GOT3 (cell line): ENCODE data around the gene ATP1A4.

Source experiments
- DNase-seq: peaks from one replicate; lab custom pipeline; 2025; ENCODE audit warnings: mixed read lengths; lab: John Stamatoyannopoulos, UW

ATP1A4 gene

DNA sequence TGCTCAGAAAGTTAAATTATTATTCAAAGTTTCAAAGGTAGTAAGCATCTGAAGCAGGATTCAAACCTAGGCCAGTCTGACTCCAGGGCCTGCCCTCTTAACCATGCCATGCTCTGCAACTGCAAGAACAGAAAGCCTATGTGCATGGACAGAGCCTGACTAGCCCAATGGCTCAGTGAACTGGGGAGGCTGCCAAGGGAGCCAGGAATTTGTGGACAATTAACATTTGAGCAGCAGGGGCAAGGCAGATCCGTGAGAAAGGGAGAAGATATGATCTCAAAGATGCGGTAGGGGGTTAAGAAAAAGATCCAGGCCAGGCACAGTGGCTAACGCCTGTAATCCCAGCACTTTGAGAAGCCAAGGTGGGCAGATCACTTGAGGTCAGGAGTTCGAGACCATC is 6.5 kb upstream of the ATP1A4 start:
- no peak for DNase-seq

DNA sequence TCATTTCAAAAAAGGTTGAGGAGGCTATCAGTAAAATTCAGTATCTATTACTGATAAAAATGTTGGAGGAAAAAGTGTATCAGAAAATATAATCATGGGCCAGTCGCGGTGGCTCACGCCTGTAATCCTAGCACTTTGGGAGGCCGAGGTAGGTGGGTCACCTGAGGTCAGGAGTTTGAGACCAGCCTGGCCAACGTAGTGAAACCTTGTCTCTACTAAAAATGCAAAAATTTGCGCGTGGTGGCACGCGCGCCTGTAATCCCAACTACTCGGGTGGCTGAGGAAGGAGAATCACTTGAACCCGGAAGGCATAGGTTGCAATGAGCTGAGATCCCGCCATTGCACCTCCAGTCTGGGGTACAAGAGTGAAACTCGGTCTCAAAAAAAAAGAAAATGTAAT is 5.3 kb upstream of the ATP1A4 start:
- DNase-seq = no peak

DNA sequence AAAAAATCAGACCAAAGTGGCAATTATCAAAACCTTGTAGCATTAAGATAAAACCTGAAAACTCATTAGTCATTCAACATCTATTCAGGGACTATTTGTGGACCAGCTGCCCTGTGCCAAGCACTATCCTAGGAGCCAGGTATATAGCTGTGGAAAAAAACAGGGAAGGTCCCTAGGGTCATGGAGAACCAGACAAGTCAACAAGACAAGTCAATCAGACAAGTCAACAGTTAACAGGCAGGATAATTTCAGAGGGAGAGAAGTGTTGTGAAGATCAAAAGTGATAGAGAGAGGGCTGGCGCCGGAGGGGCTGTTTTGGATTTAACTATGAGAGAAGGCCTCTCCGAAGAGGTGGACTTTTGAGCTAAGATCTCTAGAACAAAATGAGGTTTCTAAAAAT is 3.3 kb upstream of the ATP1A4 start:
- no peak for DNase-seq

DNA sequence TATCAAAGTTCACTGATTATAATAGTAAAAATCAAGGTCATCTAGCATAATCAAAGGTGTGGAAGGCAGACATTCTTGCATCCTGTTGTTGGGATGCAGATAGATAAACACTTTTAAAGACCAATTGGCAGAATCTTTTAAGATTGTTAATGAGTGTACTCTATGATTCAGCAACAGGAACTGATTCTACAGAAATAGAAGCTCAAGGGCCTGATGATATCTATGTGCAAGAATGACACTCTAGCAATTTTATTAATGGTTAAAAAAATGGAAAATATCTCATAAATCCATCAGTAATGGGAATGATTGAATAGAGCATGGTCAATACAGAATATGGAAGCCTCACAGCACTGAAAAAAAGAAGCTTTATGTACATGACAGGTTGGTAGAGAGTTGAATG is 2.2 kb upstream of the ATP1A4 start:
- no peak for DNase-seq

DNA sequence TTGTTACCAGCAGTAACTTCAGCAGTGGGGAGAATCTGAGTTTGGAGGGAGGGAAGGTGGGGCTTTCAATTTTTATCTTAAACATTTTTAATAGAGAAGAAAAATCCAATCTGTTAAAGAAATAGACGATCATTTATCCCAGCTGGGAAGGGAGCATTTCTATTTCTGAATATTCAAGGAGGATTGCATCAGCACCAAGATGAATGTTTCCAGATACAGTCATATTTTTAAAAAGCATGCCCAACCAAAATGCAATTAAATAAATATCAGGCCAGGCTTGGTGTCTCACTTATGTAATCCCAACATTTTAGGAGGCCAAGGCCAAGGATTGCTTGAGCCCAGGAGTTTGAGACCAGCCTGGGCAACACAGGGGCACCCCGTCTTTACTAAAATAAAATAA is 1.7 kb upstream of the ATP1A4 start:
- no peak for DNase-seq

DNA sequence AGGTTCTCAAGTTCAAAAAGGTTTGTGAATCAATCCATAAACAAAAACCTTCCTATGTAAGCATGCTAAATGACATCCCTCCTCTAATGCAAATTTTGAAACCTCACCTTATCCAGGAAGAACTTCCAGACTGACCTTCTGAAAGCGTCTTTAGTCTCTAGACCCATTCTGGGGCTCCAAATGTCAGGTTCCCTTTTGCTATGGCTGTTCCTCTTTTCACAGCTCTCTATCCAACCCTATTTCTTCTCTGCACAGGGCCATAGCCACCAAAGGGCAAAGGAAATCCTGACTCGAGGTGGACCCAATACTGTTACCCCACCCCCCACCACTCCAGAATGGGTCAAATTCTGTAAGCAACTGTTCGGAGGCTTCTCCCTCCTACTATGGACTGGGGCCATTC is 3.4 kb downstream of the ATP1A4 start:
- no peak for DNase-seq

GRCh38 chr1:160156361-160156760 is 5.0 kb downstream of the ATP1A4 start:
- no peak for DNase-seq

DNA sequence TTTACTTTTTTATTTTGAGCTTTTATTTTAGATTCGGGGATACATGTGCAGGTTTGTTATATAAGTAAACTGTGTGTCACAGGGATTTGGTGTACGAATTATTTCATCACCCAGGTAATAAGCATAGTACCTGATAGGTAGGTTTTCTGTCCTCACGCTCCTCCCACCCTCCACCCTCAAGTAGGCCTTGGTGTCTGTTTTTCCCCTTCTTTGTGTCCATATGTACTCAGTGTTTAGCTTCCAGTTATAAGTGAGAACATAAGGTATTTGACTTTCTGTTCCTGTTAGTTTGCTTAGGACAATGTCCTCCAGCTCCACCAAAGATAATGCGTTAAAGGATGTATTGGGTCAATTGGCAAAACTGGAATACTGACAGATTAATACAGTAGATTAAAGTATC is 5.8 kb downstream of the ATP1A4 start:
- DNase-seq = no peak

- DNase-seq = no peak
These were observed 6.6 kb downstream of the ATP1A4 start for GRCh38 chr1:160158031-160158430.

- DNase-seq = no peak
These were observed 7.1 kb downstream of the ATP1A4 start for GRCh38 chr1:160158534-160158933.

- DNase-seq = no peak
These were observed 8.4 kb downstream of the ATP1A4 start for GRCh38 chr1:160159846-160160245.

DNA sequence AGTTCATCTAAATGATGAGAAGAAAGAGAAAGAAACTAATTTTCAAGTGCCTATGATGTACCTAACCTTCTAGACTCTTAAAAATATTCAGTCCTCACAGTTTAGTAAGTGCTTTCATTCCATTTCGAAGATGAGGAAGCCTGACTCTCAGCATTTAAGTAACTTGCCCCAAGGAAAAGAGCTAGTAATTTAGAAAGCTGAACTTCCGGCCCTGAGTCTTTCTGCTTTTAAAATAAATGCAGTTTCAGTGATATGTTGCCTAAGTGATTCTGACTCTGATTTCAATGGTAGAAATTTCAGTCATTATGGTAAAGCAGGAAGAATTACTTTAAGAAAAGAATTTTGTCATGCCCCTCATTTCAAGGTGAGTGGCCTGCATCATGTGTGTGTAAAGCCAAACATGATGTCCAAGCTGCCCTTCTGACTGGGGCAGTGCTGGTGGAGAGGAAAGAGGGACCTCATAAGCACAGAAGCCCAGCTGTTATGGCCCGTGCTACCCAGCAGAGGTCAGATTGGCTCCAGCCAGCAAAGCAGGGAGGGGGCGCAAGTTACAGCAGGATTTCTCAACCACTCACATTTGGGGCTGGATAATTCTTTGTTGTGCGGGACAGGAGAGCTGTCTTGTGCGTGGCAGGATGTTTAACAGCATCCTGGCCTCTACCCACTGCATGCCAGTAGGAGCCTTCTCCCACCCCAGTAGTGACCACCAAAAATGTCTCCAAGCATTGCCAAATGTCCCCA is 10.7 kb downstream of the ATP1A4 start:
- no peak for DNase-seq

DNA sequence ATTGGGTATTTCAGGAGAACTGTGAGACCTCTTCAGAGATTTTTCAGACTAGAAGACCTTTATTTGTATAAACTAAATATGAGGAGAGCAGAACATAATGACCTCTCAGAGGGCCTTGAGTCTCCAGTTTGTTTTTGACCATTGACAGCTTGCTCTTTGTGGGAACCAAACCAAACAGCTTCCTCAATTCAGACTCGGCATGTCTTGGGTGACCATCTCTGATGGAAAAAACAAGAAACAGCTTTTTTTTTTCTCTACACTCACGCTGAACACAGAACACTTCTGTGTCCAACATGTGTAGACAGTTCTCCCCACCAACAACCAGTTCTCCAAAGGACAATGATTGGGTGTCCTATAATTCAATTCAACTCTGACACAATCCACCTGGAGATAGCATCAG is 11.5 kb downstream of the ATP1A4 start:
- DNase-seq = no peak

- no peak for DNase-seq
These were observed 12.2 kb downstream of the ATP1A4 start for GRCh38 chr1:160163615-160164014.

DNA sequence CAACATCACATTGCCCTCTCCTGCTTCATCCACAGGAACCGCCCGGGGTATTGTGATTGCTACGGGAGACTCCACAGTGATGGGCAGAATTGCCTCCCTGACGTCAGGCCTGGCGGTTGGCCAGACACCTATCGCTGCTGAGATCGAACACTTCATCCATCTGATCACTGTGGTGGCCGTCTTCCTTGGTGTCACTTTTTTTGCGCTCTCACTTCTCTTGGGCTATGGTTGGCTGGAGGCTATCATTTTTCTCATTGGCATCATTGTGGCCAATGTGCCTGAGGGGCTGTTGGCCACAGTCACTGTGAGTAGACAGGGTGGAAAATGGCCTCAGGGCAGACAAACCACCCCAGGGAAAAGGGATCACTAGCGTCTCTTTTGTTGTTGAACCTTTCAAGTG is 12.7 kb downstream of the ATP1A4 start:
- no peak for DNase-seq

- DNase-seq = no peak
These were observed 14.9 kb downstream of the ATP1A4 start for GRCh38 chr1:160166166-160166868.

- DNase-seq = no peak
These were observed 15.7 kb downstream of the ATP1A4 start for GRCh38 chr1:160167056-160167455.

GRCh38 chr1:160167580-160167979 is 16.2 kb downstream of the ATP1A4 start:
- DNase-seq = no peak

- no peak for DNase-seq
These were observed 16.6 kb downstream of the ATP1A4 start for GRCh38 chr1:160168016-160168415.

GRCh38 chr1:160168609-160169369 is 17.4 kb downstream of the ATP1A4 start:
- peak; percentile 44 for DNase-seq

- DNase-seq = no peak
These were observed 18.4 kb downstream of the ATP1A4 start for GRCh38 chr1:160169553-160170399.

- DNase-seq = no peak
These were observed 20.0 kb downstream of the ATP1A4 start for GRCh38 chr1:160171354-160171753.
